CD4-positive, alpha-beta memory T cell (primary cell): ENCODE measurements around the gene SOX6. TPM values are rescaled to one million over a fixed set of nuclear protein-coding genes. Genes with fewer than 3 reads are reported as not detected.

Experiments used
- CTCF ChIA-PET: fragments of 350-600 bp; sonication (Branson Sonifier 250); formaldehyde crosslinking; loops from one replicate; lab custom pipeline; 2021; ENCODE audit warnings: inconsistent platforms; ENCODE audit not compliant: partially characterized antibody; lab: Charles Lee
- POLR2A ChIA-PET: fragments of 350-600 bp; sonication (Branson Sonifier 250); formaldehyde crosslinking; loops from one replicate; lab custom pipeline; 2021; ENCODE audit not compliant: partially characterized antibody; lab: Charles Lee
- DNase-seq, 5 donors: peaks; one replicate each; pipeline versions ENCODE4 v3.0.0 to v3.0.0-alpha.2; 2020 to 2022; ENCODE audit warnings: mixed read lengths in 1 of 5
- H3K27ac ChIP-seq: one replicate; pipeline ENCODE4 v1.7.0; 2013; ENCODE audit warnings: low read depth, low read length
- H3K27me3 ChIP-seq: 2 replicates; pipeline ENCODE4 v1.7.0; 2013; ENCODE audit warnings: mild to moderate bottlenecking, low read length, moderate library complexity; ENCODE audit not compliant: insufficient read depth
- H3K36me3 ChIP-seq: 2 replicates; pipeline ENCODE4 v1.7.0; 2013; ENCODE audit warnings: mild to moderate bottlenecking, low read length, moderate library complexity; ENCODE audit not compliant: insufficient read depth
- H3K4me1 ChIP-seq: 2 replicates; pipeline ENCODE4 v1.7.0; 2013; ENCODE audit warnings: mild to moderate bottlenecking, low read length, moderate library complexity; ENCODE audit not compliant: insufficient read depth
- H3K4me3 ChIP-seq, 2 donors: one replicate each; pipeline ENCODE4 v1.7.0; 2013; ENCODE audit warnings: low read length in 2 of 2, mild to moderate bottlenecking in 1 of 2
- H3K9me3 ChIP-seq, 2 donors: one replicate each; pipeline ENCODE4 v1.7.0; 2013; ENCODE audit warnings: low read length in 2 of 2, control low read depth in 1 of 2; ENCODE audit not compliant: control insufficient read depth in 1 of 2
- H3K27ac Mint-ChIP-seq, 7 donors: one replicate each; pipeline ENCODE4 v1.8.0; 2020 to 2021; ENCODE audit warnings: mixed read lengths in 7 of 7, mild to moderate bottlenecking in 6 of 7, inconsistent platforms in 3 of 7, moderate library complexity in 3 of 7
- H3K27me3 Mint-ChIP-seq, 2 donors: one replicate each; pipeline ENCODE4 v1.8.0; 2020 to 2021; ENCODE audit warnings: mixed read lengths in 2 of 2
- H3K36me3 Mint-ChIP-seq, 2 donors: one replicate each; pipeline ENCODE4 v1.8.0; 2020 to 2021; ENCODE audit warnings: mixed read lengths in 2 of 2, inconsistent platforms in 1 of 2, mild to moderate bottlenecking in 1 of 2
- H3K4me1 Mint-ChIP-seq, 4 donors: one replicate each; pipeline ENCODE4 v1.8.0; 2020 to 2021; ENCODE audit warnings: mixed read lengths in 4 of 4, mild to moderate bottlenecking in 1 of 4
- H3K4me3 Mint-ChIP-seq, 8 donors: one replicate each; pipeline ENCODE4 v1.8.0; 2020 to 2021; ENCODE audit warnings: mixed read lengths in 8 of 8, mild to moderate bottlenecking in 7 of 8, moderate library complexity in 6 of 8, inconsistent platforms in 3 of 8
- H3K9me3 Mint-ChIP-seq, 8 donors: one replicate each; pipeline ENCODE4 v1.8.0; 2020 to 2021; ENCODE audit warnings: mixed read lengths in 8 of 8, mild to moderate bottlenecking in 5 of 8, inconsistent platforms in 3 of 8, moderate library complexity in 1 of 8
- intact Hi-C: fragments of 100-400 bp; cut with micrococcal nuclease; formaldehyde crosslinking; loops from one replicate; pipeline ENCODE4 v1.15.1; 2023
- polyA plus RNA-seq, 2 donors: library from polyadenylated mRNA; unstranded; fragments of 300-500 nt; fragmentation: Illumina TruSeq; gene quantifications; one replicate each; pipeline ENCODE4 v1.2.3, GENCODE V29; 2021
- total RNA-seq, 2 experiments: library from RNA; stranded (reverse); gene quantifications; one replicate each; pipeline ENCODE4 v1.2.3, GENCODE V29; 2021

Gene SOX6
- total RNA-seq (not detected), polyA plus RNA-seq (not detected)

DNA sequence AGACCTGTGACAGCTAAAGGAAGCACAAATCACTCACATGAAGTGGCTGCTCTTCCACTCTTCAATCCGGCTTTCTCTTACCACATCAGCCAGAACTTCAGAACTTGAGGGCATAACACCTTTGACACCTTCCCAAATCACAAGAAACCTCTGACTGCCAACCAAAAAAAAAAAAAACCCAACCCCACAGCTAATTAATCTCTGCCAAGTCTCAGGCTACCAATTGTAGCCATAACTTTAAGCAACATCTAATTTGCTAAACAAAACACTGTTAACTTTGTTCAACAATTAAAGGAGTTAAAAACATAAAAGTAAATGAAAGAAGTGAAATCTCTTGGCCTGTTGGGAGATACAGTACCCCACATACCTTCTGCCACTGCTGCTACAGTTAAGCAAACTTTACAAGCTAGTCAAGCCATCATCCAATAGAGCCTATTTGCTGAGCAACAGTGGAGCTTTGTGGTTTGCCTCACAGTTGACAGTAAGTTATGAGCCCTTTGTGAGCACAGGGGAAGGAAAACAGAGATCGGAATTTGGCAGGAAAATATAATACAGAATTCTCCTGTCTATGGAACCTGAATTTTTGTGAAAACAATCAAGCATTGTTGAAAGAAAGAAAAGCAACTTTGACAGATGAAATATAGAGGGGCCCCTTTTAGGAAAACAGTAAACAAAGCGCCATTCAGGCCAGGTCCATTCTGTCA, at the start of gene SOX6:
TSS of gene SOX6 (minus strand) at position 490 of the 704 bp plus-strand sequence. CDS start 15,298 bp downstream, outside the sequence.
- DNase-seq = no peak
- no peak within 1 kb of the TSS for H3K27ac ChIP-seq
- Mint-ChIP-seq H3K36me3 (no peaks in the 10 kb centered on the region), H3K9me3 (peaks cover 0 to 9% (median 3%) of the 10 kb centered on the region in 8 donors), H3K4me1 (no peaks in the 10 kb centered on the region), H3K4me3 (no peak within 1 kb of the TSS), H3K27me3 (no peaks in the 10 kb centered on the region), H3K27ac (no peak within 1 kb of the TSS)
- no peak within 1 kb of the TSS for H3K4me3 ChIP-seq
- no peaks in the 10 kb centered on the region for H3K4me1 ChIP-seq
- H3K36me3 ChIP-seq = no peaks in the 10 kb centered on the region
- intact Hi-C loops = no loop called here
- no peaks in the 10 kb centered on the region for H3K9me3 ChIP-seq
- ChIA-PET POLR2A (no interaction called here), CTCF (no interaction called here)
- no peaks in the 10 kb centered on the region for H3K27me3 ChIP-seq

DNA sequence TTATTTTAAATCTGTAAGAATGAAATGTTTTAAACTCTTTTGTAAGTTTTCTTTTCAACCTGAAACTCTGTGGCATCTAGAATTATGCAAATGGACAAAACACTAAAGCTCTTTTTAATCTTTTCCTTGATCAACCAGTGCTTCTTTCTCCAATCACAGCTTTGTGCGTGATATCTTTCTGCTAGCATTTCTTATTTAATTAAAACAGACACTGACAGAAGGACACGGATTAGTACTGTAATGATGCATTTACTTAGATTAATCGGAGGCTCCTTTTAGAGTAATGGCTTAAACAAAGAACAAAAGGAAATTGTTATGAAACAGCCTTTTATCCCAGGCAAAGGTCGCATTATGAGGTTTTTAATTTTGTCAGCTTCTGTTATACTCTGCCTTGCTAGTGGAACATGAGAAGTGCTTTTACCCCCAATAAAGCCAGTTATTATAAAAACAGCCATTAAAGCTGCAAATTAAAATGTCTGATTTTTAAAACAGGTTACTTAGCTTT, 48.5 kb upstream of the SOX6 start:
- no peak for DNase-seq

DNA sequence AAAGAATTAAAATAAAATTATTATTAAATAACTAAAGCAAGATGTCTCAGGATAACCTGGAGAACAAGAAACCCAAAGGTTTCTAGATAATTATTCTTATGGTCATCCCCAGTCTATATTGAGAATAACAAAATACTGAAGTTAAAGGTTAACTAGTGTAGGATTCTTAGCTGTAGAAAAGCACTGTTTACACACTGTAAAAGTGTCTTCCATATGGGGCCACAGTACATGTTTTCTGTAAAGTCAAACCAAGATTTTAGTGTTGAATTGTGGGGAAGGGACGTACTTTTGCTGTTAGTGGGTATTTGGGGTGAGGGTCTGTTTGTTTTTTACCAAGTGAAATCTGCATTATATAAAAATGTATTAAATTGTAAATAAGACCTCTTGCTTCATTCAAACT, 47.5 kb upstream of the SOX6 start:
- H3K4me1 Mint-ChIP-seq = no peaks in the 10 kb centered on the region
- no peaks in the 10 kb centered on the region for H3K36me3 Mint-ChIP-seq
- no peak for DNase-seq
- H3K27ac Mint-ChIP-seq = no peak overlapping the region
- ChIA-PET POLR2A (no interaction called here), CTCF (no interaction called here)
- Histone ChIP-seq H3K36me3 (no peaks in the 10 kb centered on the region), H3K27me3 (no peaks in the 10 kb centered on the region), H3K27ac (no peak overlapping the region), H3K4me3 (no peak overlapping the region), H3K9me3 (no peaks in the 10 kb centered on the region), H3K4me1 (no peaks in the 10 kb centered on the region)
- peaks cover 0 to 10% (median 4%) of the 10 kb centered on the region in 8 donors for H3K9me3 Mint-ChIP-seq
- intact Hi-C loops = no loop called here
- H3K4me3 Mint-ChIP-seq = no peak overlapping the region
- no peaks in the 10 kb centered on the region for H3K27me3 Mint-ChIP-seq

More for the DNA sequence above, 48.5 kb upstream of the SOX6 start:
- Mint-ChIP-seq H3K36me3 (no peaks in the 10 kb centered on the region), H3K9me3 (peaks cover 0 to 10% (median 5%) of the 10 kb centered on the region in 8 donors), H3K4me3 (no peak overlapping the region), H3K27ac (no peak overlapping the region), H3K27me3 (no peaks in the 10 kb centered on the region), H3K4me1 (no peaks in the 10 kb centered on the region)
- intact Hi-C loops = no loop called here
- CTCF ChIA-PET = no interaction called here
- no peaks in the 10 kb centered on the region for H3K4me1 ChIP-seq
- H3K4me3 ChIP-seq = no peak overlapping the region
- no peaks in the 10 kb centered on the region for H3K36me3 ChIP-seq
- no peak overlapping the region for H3K27ac ChIP-seq
- H3K9me3 ChIP-seq = no peaks in the 10 kb centered on the region
- no peaks in the 10 kb centered on the region for H3K27me3 ChIP-seq
- POLR2A ChIA-PET = no interaction called here

DNA sequence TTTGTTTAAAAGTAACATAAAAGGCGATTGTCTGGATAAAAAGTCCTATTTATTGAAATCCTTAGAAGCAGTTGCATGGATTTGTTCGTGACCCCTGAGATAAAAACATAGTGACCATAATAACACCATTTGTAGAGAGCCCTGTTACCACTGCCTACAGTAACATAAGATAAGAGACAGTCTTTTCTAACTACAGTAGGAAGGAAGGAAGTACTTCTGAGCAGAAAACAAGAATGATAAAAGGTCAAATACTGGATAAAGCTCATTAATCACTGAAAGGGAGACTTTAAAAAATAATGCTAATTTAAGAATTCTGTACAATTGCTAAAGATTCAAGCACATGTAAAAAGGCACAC, 47.1 kb upstream of the SOX6 start:
- no peak for DNase-seq
- no peaks in the 10 kb centered on the region for H3K36me3 ChIP-seq
- no peaks in the 10 kb centered on the region for H3K27me3 ChIP-seq
- intact Hi-C loops = no loop called here
- Mint-ChIP-seq H3K4me3 (no peak overlapping the region), H3K27ac (no peak overlapping the region), H3K9me3 (peaks cover 0 to 10% (median 4%) of the 10 kb centered on the region in 8 donors), H3K36me3 (no peaks in the 10 kb centered on the region), H3K27me3 (no peaks in the 10 kb centered on the region), H3K4me1 (no peaks in the 10 kb centered on the region)
- no peak overlapping the region for H3K27ac ChIP-seq
- H3K4me1 ChIP-seq = no peaks in the 10 kb centered on the region
- H3K4me3 ChIP-seq = no peak overlapping the region
- ChIA-PET CTCF (no interaction called here), POLR2A (no interaction called here)
- no peaks in the 10 kb centered on the region for H3K9me3 ChIP-seq

DNA sequence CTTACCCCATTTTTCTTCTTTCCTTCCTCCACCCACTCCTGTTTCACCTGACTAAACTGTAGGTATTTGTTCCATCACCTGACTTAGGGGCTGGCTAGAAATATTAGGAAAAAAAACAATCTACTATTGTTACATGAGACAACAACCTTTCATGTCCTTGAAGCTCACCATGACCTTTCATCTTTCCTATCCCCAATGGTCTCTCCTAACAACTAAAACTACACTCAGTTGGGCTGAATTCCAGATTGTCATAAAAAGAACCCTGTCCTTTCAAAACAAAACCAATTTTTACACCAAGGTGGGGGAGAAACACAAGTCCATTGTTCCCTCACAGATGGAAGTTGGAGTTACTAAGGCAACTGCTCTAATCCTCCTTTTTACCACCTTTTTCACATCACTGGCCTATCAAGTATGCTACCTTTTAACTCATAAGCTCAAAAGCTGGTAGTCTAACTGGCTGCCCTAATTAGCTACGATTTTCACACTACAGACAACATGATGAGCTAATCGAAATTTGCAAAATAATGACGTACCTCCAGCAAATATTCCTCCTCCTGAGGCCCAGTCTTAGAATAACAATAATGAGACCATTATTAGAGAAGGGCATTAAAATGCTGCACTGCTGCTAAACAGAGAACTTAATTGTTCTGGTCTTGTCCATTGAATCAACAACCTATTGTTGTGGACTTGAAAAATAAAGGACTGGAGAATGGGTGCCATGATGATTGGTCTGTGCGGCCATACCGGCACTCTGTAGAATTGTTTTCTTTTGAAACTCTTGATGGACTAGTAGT, 46.5 kb upstream of the SOX6 start:
- POLR2A ChIA-PET = no interaction called here
- Histone ChIP-seq H3K36me3 (no peaks in the 10 kb centered on the region), H3K27ac (no peak overlapping the region), H3K9me3 (no peaks in the 10 kb centered on the region), H3K27me3 (no peaks in the 10 kb centered on the region), H3K4me1 (no peaks in the 10 kb centered on the region), H3K4me3 (no peak overlapping the region)
- no peak for DNase-seq
- intact Hi-C loops = no loop called here
- CTCF ChIA-PET = no interaction called here
- Mint-ChIP-seq H3K27ac (no peak overlapping the region), H3K27me3 (no peaks in the 10 kb centered on the region), H3K36me3 (no peaks in the 10 kb centered on the region), H3K4me3 (no peak overlapping the region), H3K9me3 (peaks cover 0 to 10% (median 4%) of the 10 kb centered on the region in 8 donors), H3K4me1 (no peaks in the 10 kb centered on the region)

DNA sequence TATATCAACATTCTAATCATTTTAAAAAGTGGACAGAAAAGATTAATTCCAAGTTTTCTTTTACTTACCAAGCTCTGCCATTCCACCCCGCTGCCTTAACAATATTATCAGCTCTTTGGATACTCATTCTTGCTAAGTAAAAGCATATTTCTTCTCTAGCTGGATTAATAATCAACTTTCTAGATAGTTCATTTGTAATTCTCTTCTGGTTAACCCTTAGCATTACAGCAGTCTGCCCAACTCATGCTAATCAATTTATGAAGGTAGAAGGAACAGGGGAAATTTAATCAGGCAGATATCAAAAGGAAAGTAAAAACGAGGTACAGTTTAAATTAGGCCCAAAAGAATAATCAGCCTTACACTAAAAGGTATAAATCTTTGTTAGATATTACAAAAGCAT, 41.0 kb upstream of the SOX6 start:
- no peak overlapping the region for H3K27ac Mint-ChIP-seq
- peaks cover 0 to 4% (median under 1%) of the 10 kb centered on the region in 8 donors for H3K9me3 Mint-ChIP-seq
- no peak overlapping the region for H3K27ac ChIP-seq
- no peaks in the 10 kb centered on the region for H3K36me3 Mint-ChIP-seq
- no peaks in the 10 kb centered on the region for H3K9me3 ChIP-seq
- no peaks in the 10 kb centered on the region for H3K27me3 Mint-ChIP-seq
- POLR2A ChIA-PET = no interaction called here
- no peaks in the 10 kb centered on the region for H3K27me3 ChIP-seq
- no peaks in the 10 kb centered on the region for H3K36me3 ChIP-seq
- intact Hi-C loops = no loop called here
- H3K4me3 Mint-ChIP-seq = no peak overlapping the region
- no peak for DNase-seq
- no peak overlapping the region for H3K4me3 ChIP-seq
- no peaks in the 10 kb centered on the region for H3K4me1 ChIP-seq
- CTCF ChIA-PET = no interaction called here
- H3K4me1 Mint-ChIP-seq = no peaks in the 10 kb centered on the region

DNA sequence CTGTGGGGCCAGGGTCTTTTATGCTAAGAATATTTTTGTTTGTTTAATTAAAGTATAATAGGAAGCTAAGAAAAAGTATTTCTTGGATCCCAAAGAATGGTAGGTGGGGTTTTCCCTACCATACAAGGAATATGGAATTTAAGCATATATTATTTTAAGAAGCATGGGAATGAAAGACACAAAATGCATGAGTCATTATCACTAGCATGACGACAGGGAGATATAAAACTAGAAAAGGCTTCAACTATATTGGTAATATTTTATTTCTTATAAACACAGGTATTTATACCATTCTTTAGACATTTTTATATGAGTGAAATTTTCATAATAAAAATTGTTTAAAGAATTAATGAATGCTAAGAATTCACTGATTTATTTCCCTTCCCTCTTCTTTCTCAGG, 39.3 kb upstream of the SOX6 start:
- no peaks in the 10 kb centered on the region for H3K4me1 Mint-ChIP-seq
- POLR2A ChIA-PET = no interaction called here
- CTCF ChIA-PET = no interaction called here
- no peaks in the 10 kb centered on the region for H3K9me3 ChIP-seq
- H3K36me3 Mint-ChIP-seq = no peaks in the 10 kb centered on the region
- no peak overlapping the region for H3K27ac ChIP-seq
- peaks cover 0 to 7% (median under 1%) of the 10 kb centered on the region in 8 donors for H3K9me3 Mint-ChIP-seq
- H3K4me3 ChIP-seq = no peak overlapping the region
- H3K27ac Mint-ChIP-seq = no peak overlapping the region
- no peaks in the 10 kb centered on the region for H3K4me1 ChIP-seq
- no peaks in the 10 kb centered on the region for H3K36me3 ChIP-seq
- H3K4me3 Mint-ChIP-seq = no peak overlapping the region
- DNase-seq = no peak
- intact Hi-C loops = no loop called here
- H3K27me3 Mint-ChIP-seq = no peaks in the 10 kb centered on the region
- H3K27me3 ChIP-seq = no peaks in the 10 kb centered on the region
